ENCODE results near the gene ADAMTSL5.
A peak's percentile ranks its signal among the peaks of the same experiment; 100 is the strongest.

DNA sequence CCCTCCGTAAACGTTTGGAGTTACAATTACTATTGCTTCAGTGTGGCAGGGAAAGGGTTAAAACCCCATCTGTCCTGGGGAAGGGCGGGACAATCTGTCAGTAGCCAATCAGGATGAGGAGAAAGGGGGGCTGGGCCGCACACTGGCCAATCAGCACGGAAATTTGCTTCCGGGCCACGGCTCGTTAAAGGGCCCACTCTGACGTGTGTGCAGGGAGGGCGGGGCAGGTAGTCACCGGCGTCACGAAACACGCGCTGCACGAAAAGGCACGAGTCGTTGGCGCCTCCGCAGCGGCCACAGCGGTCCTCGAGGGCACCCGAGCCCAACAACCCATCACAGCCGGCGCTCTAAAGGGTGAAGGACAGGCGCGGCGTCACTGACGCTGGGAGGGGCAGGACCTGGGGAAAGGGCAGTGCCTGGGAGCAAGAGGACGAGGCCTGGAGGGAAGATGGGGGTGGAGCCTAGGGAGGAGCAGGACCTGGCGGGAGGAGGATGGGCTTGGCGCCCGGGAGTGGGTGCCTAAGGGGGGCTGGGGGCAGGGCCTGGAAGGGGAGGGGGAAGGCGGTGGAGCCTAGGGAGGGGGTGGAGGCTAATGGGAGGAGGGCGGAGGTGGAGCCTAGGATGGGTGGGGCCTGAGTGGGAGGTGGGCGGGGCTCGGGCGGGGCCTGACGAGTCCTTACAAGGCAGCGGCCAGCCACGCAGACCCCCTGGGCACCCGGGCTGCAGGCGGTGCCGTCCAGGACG, 4.9 kb downstream of the ADAMTSL5 start:
- TF ChIP-seq, protein P1, sequence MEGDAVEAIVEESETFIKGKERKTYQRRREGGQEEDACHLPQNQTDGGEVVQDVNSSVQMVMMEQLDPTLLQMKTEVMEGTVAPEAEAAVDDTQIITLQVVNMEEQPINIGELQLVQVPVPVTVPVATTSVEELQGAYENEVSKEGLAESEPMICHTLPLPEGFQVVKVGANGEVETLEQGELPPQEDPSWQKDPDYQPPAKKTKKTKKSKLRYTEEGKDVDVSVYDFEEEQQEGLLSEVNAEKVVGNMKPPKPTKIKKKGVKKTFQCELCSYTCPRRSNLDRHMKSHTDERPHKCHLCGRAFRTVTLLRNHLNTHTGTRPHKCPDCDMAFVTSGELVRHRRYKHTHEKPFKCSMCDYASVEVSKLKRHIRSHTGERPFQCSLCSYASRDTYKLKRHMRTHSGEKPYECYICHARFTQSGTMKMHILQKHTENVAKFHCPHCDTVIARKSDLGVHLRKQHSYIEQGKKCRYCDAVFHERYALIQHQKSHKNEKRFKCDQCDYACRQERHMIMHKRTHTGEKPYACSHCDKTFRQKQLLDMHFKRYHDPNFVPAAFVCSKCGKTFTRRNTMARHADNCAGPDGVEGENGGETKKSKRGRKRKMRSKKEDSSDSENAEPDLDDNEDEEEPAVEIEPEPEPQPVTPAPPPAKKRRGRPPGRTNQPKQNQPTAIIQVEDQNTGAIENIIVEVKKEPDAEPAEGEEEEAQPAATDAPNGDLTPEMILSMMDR (IDR thresholded peaks at IDR 0.05 in 8 of 11, conservative IDR thresholded peaks at IDR 0.05 in 3 of 11): no peak
- peak; percentile 40 to 70 (median 67) for TF ChIP-seq POLR2AphosphoS5 (IDR thresholded peaks at IDR 0.05)

Measured in spleen (tissue), 7 donors.